K562 (cell line): ENCODE results near the gene HSPA1B. TPM values are rescaled to one million over a fixed set of nuclear protein-coding genes. Genes with fewer than 3 reads are reported as not detected.

Source experiments
- AFF1 ChIP-seq, 2 experiments: fragments of 450-650 bp; IDR thresholded peaks; 2 replicates each; pipeline ENCODE4 v1.6.1; 2018; ENCODE audit warnings: mild to moderate bottlenecking in 2 of 2, low read depth in 1 of 2; ENCODE audit not compliant: partially characterized antibody in 2 of 2
- ATF1 ChIP-seq, 2 experiments: fragments of 450-650 bp in 1 of 2; IDR thresholded peaks; 2 replicates each; pipeline ENCODE4 v1.6.1; 2016; ENCODE audit warnings: missing compliant biosample characterization in 1 of 2, missing genetic modification characterization in 1 of 2
- BRF1 ChIP-seq: IDR thresholded peaks from 3 replicates; pipeline ENCODE4 v1.6.1; 2011; ENCODE audit warnings: borderline replicate concordance, mild to moderate bottlenecking; ENCODE audit not compliant: insufficient read length; ENCODE audit errors: extremely low read depth
- ETS2 ChIP-seq: IDR thresholded peaks from 2 replicates; pipeline ENCODE4 v1.6.1; 2016; ENCODE audit warnings: borderline replicate concordance, missing genetic modification characterization, mild to moderate bottlenecking, moderate library complexity, missing compliant biosample characterization; ENCODE audit not compliant: poor library complexity, severe bottlenecking
- RBFOX2 ChIP-seq: fragments of 200-400 bp; formaldehyde crosslinking; IDR thresholded peaks from 2 replicates; pipeline ENCODE4 v1.6.1; 2017; ENCODE audit warnings: low read depth, mild to moderate bottlenecking, low read length, moderate library complexity
- SAP30 ChIP-seq: fragments of 200-600 bp; sonication (generic); IDR thresholded peaks from 2 replicates; pipeline ENCODE4 v1.6.1; 2012; ENCODE audit warnings: borderline replicate concordance, low read depth, mild to moderate bottlenecking, moderate library complexity, low read length, control low read depth, inconsistent platforms; ENCODE audit not compliant: insufficient read depth, poor library complexity, severe bottlenecking
- TFE3 ChIP-seq: fragments of 450-650 bp; formaldehyde crosslinking; IDR thresholded peaks from 2 replicates; pipeline ENCODE4 v1.4.0; 2020; ENCODE audit warnings: mild to moderate bottlenecking, mixed read lengths
- ZBTB33 ChIP-seq: sonication (generic); formaldehyde crosslinking; IDR thresholded peaks from 2 replicates; pipeline ENCODE4 v1.8.1; 2023; ENCODE audit warnings: mild to moderate bottlenecking, missing genetic modification reagents
- ZFX ChIP-seq: sonication (generic); formaldehyde crosslinking; IDR thresholded peaks from 2 replicates; pipeline ENCODE4 v1.8.0; 2022; ENCODE audit warnings: mild to moderate bottlenecking, missing genetic modification reagents, moderate library complexity
- ZHX1 ChIP-seq: fragments of 150-350 bp; conservative IDR thresholded peaks from 2 replicates; pipeline ENCODE4 v1.6.1; 2014; ENCODE audit warnings: low read length
- ZNF277 ChIP-seq: fragments of 250-450 bp; sonication (Bioruptor Pico); IDR thresholded peaks from 2 replicates; pipeline ENCODE4 v1.8.0; 2022; ENCODE audit warnings: inconsistent platforms, mild to moderate bottlenecking, moderate library complexity, borderline replicate concordance
- ZNF76 ChIP-seq: fragments of 250-450 bp; sonication (Bioruptor Pico); IDR thresholded peaks from 2 replicates; pipeline ENCODE4 v1.4.0; 2020; ENCODE audit warnings: mild to moderate bottlenecking, moderate library complexity, borderline replicate concordance
- ZNF830 ChIP-seq: fragments of 250-450 bp; sonication (Bioruptor Pico); IDR thresholded peaks from 2 replicates; pipeline ENCODE4 v1.5.0; 2021; ENCODE audit warnings: mild to moderate bottlenecking
- polyA plus RNA-seq, 8 experiments: library from polyadenylated mRNA; depleted of rRNA in 4 of 8; stranded (reverse) in 5 of 8; unstranded in 3 of 8; fragments of >200 nt; fragmentation: Nextera tagmentation in 2 of 8; fragmentation: Illumina TruSeq in 1 of 8; extraction: Ambion mirVana in 2 of 8; extraction: Trizol in 1 of 8; gene quantifications; 2 replicates each; pipeline versions ENCODE4 v1.2.1 to v1.2.3, GENCODE V29; 2011 to 2014; ENCODE audit warnings: inconsistent platforms in 1 of 8, missing spikeins in 1 of 8
- total RNA-seq, 7 experiments: library from RNA; depleted of rRNA in 6 of 7; stranded (reverse); fragments of >200 nt in 6 of 7; fragmentation: Illumina TruSeq in 2 of 7; extraction: Trizol in 2 of 7; gene quantifications; 2 replicates each; pipeline versions ENCODE4 v1.2.1 to v1.2.3, GENCODE V29; 2011 to 2021; ENCODE audit warnings: low replicate concordance in 1 of 7

HSPA1B gene
- total and polyA plus RNA-seq, 9 of the 15 experiments (the other 6 are each of a cell fraction or from before 2014, with no cell fraction given), result 0.27 to 227 (median 51.2) TPM

- peak in 1 of 2 experiments; percentile 66 for TF ChIP-seq AFF1 (IDR thresholded peaks at IDR 0.05; ENCODE audit: low read depth in 1 of 2, partially characterized antibody in 2 of 2)
- TF ChIP-seq ZNF830 (CRISPR knock-in tag), result 0 out of 2 replicates have a peak, but pooled peaks have one; percentile 78
- TF ChIP-seq ZBTB33 (CRISPR knock-in tag), result 0 out of 2 replicates have a peak, but pooled peaks have one; percentile 18
- no peak for TF ChIP-seq ATF1 (CRISPR knock-in tag; IDR thresholded peaks at IDR 0.05)
- peak; percentile 81 for TF ChIP-seq ATF1 (tag; IDR thresholded peaks at IDR 0.05)
- TF ChIP-seq SAP30, result no peak
- TF ChIP-seq ETS2 (tag), result peak; percentile 92
- TF ChIP-seq TFE3 (CRISPR knock-in tag), result no peak
- no peak for TF ChIP-seq ZNF277 (CRISPR knock-in tag)
- TF ChIP-seq ZHX1, result peak; percentile 62; the same call in 1 of the 2 replicates
- TF ChIP-seq ZFX (CRISPR knock-in tag), result peak; percentile 66
- peak; percentile 75 for TF ChIP-seq RBFOX2
- TF ChIP-seq BRF1, result no peak
- TF ChIP-seq ZNF76, result peak; percentile 90
Measured at GRCh38 chr6:31795616-31796298, 31.8 kb upstream of the HSPA1B start, which contains the start of gene VARS1 (continued).
